ENCODE data around the gene CEACAM5.
"Not testable (repeated sequence)": the region's sequence is repeated elsewhere in the genome, so short reads cannot be mapped to it uniquely, and the experiment has no call there.

CEACAM5 gene

GRCh38 chr19:41740415-41741243 lies 32.2 kb downstream of the CEACAM5 start:
- no peak for DNase-seq (ENCODE audit: low read depth)

GRCh38 chr19:41741244-41741554 lies 32.8 kb downstream of the CEACAM5 start:
- no peak for DNase-seq (ENCODE audit: low read depth)

- DNase-seq (ENCODE audit: low read depth) = no peak
These were observed 36.4 kb downstream of the CEACAM5 start for GRCh38 chr19:41744850-41745249.

- no peak for DNase-seq (ENCODE audit: low read depth)
These were observed 37.3 kb downstream of the CEACAM5 start for GRCh38 chr19:41745756-41746155.

- DNase-seq (ENCODE audit: low read depth) = peak; percentile 7
These were observed 38.3 kb downstream of the CEACAM5 start for GRCh38 chr19:41746593-41747227.

GRCh38 chr19:41748012-41748411 lies 39.6 kb downstream of the CEACAM5 start:
- no peak for DNase-seq (ENCODE audit: low read depth)

- not testable (repeated sequence) for DNase-seq (ENCODE audit: low read depth)
These were observed 42.1 kb downstream of the CEACAM5 start for GRCh38 chr19:41750248-41751134.

- no peak for DNase-seq (ENCODE audit: low read depth)
These were observed 44.7 kb downstream of the CEACAM5 start for GRCh38 chr19:41753159-41753558.

- no peak for DNase-seq (ENCODE audit: low read depth)
These were observed 45.6 kb downstream of the CEACAM5 start for GRCh38 chr19:41753936-41754529.

- DNase-seq (ENCODE audit: low read depth) = no peak
These were observed 47.0 kb downstream of the CEACAM5 start, which contains the start of gene CEACAM6 for GRCh38 chr19:41755328-41755913. TSS of gene CEACAM6 (plus strand) at chr19:41755530. CDS start at chr19:41755639, 109 bp downstream.

- DNase-seq (ENCODE audit: low read depth) = no peak
These were observed 50.4 kb downstream of the CEACAM5 start for GRCh38 chr19:41758846-41759245.

GRCh38 chr19:41767115-41767514 lies 58.7 kb downstream of the CEACAM5 start:
- DNase-seq (ENCODE audit: low read depth) = no peak

- DNase-seq (ENCODE audit: low read depth) = not testable (repeated sequence)
These were observed 59.7 kb downstream of the CEACAM5 start for GRCh38 chr19:41768105-41768504.

- no peak for DNase-seq (ENCODE audit: low read depth)
These were observed 61.2 kb downstream of the CEACAM5 start for GRCh38 chr19:41769608-41770007.

GRCh38 chr19:41771410-41771809 lies 63.0 kb downstream of the CEACAM5 start:
- DNase-seq (ENCODE audit: low read depth) = no peak

- DNase-seq (ENCODE audit: low read depth) = no peak
These were observed 66.1 kb downstream of the CEACAM5 start for GRCh38 chr19:41774515-41774980.

- DNase-seq (ENCODE audit: low read depth) = no peak
These were observed 68.3 kb downstream of the CEACAM5 start for GRCh38 chr19:41776700-41777099.
